ENCODE data around the gene LONP1.
"Not testable (repeated sequence)": the region's sequence is repeated elsewhere in the genome, so short reads cannot be mapped to it uniquely, and the experiment has no call there.

LONP1 gene

GRCh38 chr19:5692723-5693194 is 27.2 kb downstream of the LONP1 start:
- no peak for DNase-seq (ENCODE audit: low spot score)

- no peak for DNase-seq (ENCODE audit: low spot score)
These were observed 27.9 kb downstream of the LONP1 start for GRCh38 chr19:5691822-5692722.

GRCh38 chr19:5690955-5691821 is 28.8 kb downstream of the LONP1 start:
- DNase-seq (ENCODE audit: low spot score) = no peak

GRCh38 chr19:5690125-5690954 is 29.6 kb downstream of the LONP1 start, which contains the start of gene RPL36:
TSS of gene RPL36 (plus strand) at chr19:5690295. CDS start at chr19:5690508, 213 bp downstream.
- DNase-seq (ENCODE audit: low spot score) = peak; percentile 99

GRCh38 chr19:5688262-5688881 is 31.6 kb downstream of the LONP1 start:
- not testable (repeated sequence) for DNase-seq (ENCODE audit: low spot score)

GRCh38 chr19:5687360-5688198 is 32.4 kb downstream of the LONP1 start:
- no peak for DNase-seq (ENCODE audit: low spot score)

GRCh38 chr19:5686647-5687359 is 33.1 kb downstream of the LONP1 start:
- DNase-seq (ENCODE audit: low spot score) = peak; percentile 97

GRCh38 chr19:5686326-5686646 is 33.7 kb downstream of the LONP1 start:
- no peak for DNase-seq (ENCODE audit: low spot score)

- DNase-seq (ENCODE audit: low spot score) = no peak
These were observed 35.1 kb downstream of the LONP1 start for GRCh38 chr19:5684694-5685430.

GRCh38 chr19:5683177-5683886 is 36.6 kb downstream of the LONP1 start:
- no peak for DNase-seq (ENCODE audit: low spot score)

GRCh38 chr19:5682107-5682482 is 37.9 kb downstream of the LONP1 start:
- DNase-seq (ENCODE audit: low spot score) = no peak

- no peak for DNase-seq (ENCODE audit: low spot score)
These were observed 38.4 kb downstream of the LONP1 start for GRCh38 chr19:5681391-5682106.

- DNase-seq (ENCODE audit: low spot score) = peak; percentile 99
These were observed 39.2 kb downstream of the LONP1 start, which contains the start of the genes HSD11B1L and MICOS13 for GRCh38 chr19:5680437-5681368. TSS of gene HSD11B1L (plus strand) at chr19:5681027. CDS start at chr19:5684833, 3,806 bp downstream. TSS of gene MICOS13 (minus strand) at chr19:5680516. CDS start at chr19:5680486, 30 bp downstream.

- DNase-seq (ENCODE audit: low spot score) = no peak
These were observed 39.9 kb downstream of the LONP1 start for GRCh38 chr19:5680084-5680436.

- DNase-seq (ENCODE audit: low spot score) = no peak
These were observed 40.5 kb downstream of the LONP1 start for GRCh38 chr19:5679289-5680083.

Data from hematopoietic multipotent progenitor cell treated with erythropoietin and hydrocortisone succinate and interleukin-3 and kit ligand, for 17 days (in vitro differentiated cells).